WTC11 (cell line): ENCODE data around the gene CAMTA1. TPM values are rescaled to one million over a fixed set of nuclear protein-coding genes. Genes with fewer than 3 reads are reported as not detected.

Experiments
- ATAC-seq: fragments of 200-7000 bp; cut with Tn5 transposase; 2 replicates; pipeline ENCODE4 v1.10.0; 2021; ENCODE audit warnings: mild to moderate bottlenecking, moderate library complexity
- CTCF ChIA-PET: fragments of 300-600 bp; sonication (Branson Sonifier 250); formaldehyde crosslinking; loops from one replicate; lab custom pipeline; 2021; ENCODE audit warnings: antibody characterized with exemption; lab: Charles Lee
- POLR2A ChIA-PET: fragments of 350-600 bp; sonication (Branson Sonifier 250); formaldehyde crosslinking; loops from one replicate; lab custom pipeline; 2021; ENCODE audit warnings: antibody characterized with exemption; lab: Charles Lee
- DNase-seq: peaks from one replicate; pipeline ENCODE4 v3.0.0; 2021; ENCODE audit warnings: low spot score
- H3K27ac Mint-ChIP-seq: 2 replicates; pipeline ENCODE4 v1.8.0; 2021; ENCODE audit warnings: mixed read lengths
- H3K27me3 Mint-ChIP-seq: 2 replicates; pipeline ENCODE4 v1.8.0; 2021; ENCODE audit warnings: low read depth, mild to moderate bottlenecking, moderate library complexity, mixed read lengths
- H3K36me3 Mint-ChIP-seq: 2 replicates; pipeline ENCODE4 v1.8.0; 2021; ENCODE audit warnings: mixed read lengths
- H3K4me1 Mint-ChIP-seq: 2 replicates; pipeline ENCODE4 v1.8.0; 2022; ENCODE audit warnings: mixed read lengths
- H3K4me3 Mint-ChIP-seq: 2 replicates; pipeline ENCODE4 v1.8.0; 2021; ENCODE audit warnings: mild to moderate bottlenecking, moderate library complexity, mixed read lengths
- H3K9me3 Mint-ChIP-seq: 2 replicates; pipeline ENCODE4 v1.8.0; 2021; ENCODE audit warnings: mixed read lengths
- ATF3 ChIP-seq: sonication (generic); formaldehyde crosslinking; conservative IDR thresholded peaks from 2 replicates; pipeline ENCODE4 v1.8.1; 2022; ENCODE audit warnings: mild to moderate bottlenecking, missing genetic modification reagents
- CBFB ChIP-seq: sonication (generic); formaldehyde crosslinking; IDR thresholded peaks from 2 replicates; pipeline ENCODE4 v1.8.1; 2022; ENCODE audit warnings: mild to moderate bottlenecking, low read depth, missing genetic modification reagents
- ELF4 ChIP-seq: sonication (generic); formaldehyde crosslinking; IDR thresholded peaks from 2 replicates; pipeline ENCODE4 v1.8.1; 2022; ENCODE audit warnings: low read depth, mild to moderate bottlenecking, moderate library complexity, missing genetic modification reagents
- ERG ChIP-seq: fragments of 250-450 bp; sonication (Bioruptor Pico); IDR thresholded peaks from 2 replicates; pipeline ENCODE4 v1.8.0; 2021; ENCODE audit warnings: mild to moderate bottlenecking
- ESRRA ChIP-seq: sonication (generic); formaldehyde crosslinking; IDR thresholded peaks from 2 replicates; pipeline ENCODE4 v1.8.1; 2022; ENCODE audit warnings: mild to moderate bottlenecking, missing genetic modification reagents, borderline replicate concordance
- GTF2I ChIP-seq: fragments of 250-450 bp; sonication (Bioruptor Pico); conservative IDR thresholded peaks from 2 replicates; pipeline ENCODE4 v1.4.0; 2021; ENCODE audit warnings: mild to moderate bottlenecking
- MAX ChIP-seq: sonication (generic); formaldehyde crosslinking; IDR thresholded peaks from 2 replicates; pipeline ENCODE4 v1.8.0; 2022; ENCODE audit warnings: mild to moderate bottlenecking, missing genetic modification reagents
- MXD4 ChIP-seq: fragments of 250-450 bp; sonication (Bioruptor Pico); IDR thresholded peaks from 2 replicates; pipeline ENCODE4 v1.8.0; 2021; ENCODE audit warnings: mild to moderate bottlenecking, moderate library complexity, borderline replicate concordance
- NFATC4 ChIP-seq: fragments of 250-450 bp; sonication (Bioruptor Pico); IDR thresholded peaks from 2 replicates; pipeline ENCODE4 v1.9.0; 2021; ENCODE audit warnings: mild to moderate bottlenecking
- NFYB ChIP-seq: sonication (generic); formaldehyde crosslinking; conservative IDR thresholded peaks from 2 replicates; pipeline ENCODE4 v1.8.0; 2022; ENCODE audit warnings: low read depth, missing genetic modification reagents
- NR2C2 ChIP-seq: sonication (generic); formaldehyde crosslinking; IDR thresholded peaks from 2 replicates; pipeline ENCODE4 v1.8.0; 2022; ENCODE audit warnings: mild to moderate bottlenecking, missing genetic modification reagents
- RORB ChIP-seq: fragments of 250-450 bp; sonication (Bioruptor Pico); IDR thresholded peaks from 2 replicates; pipeline ENCODE4 v1.9.0; 2021; ENCODE audit warnings: mild to moderate bottlenecking
- TEAD4 ChIP-seq: sonication (generic); formaldehyde crosslinking; IDR thresholded peaks from 2 replicates; pipeline ENCODE4 v1.8.0; 2022; ENCODE audit warnings: mild to moderate bottlenecking, missing genetic modification reagents
- USF2 ChIP-seq: sonication (generic); formaldehyde crosslinking; IDR thresholded peaks from 2 replicates; pipeline ENCODE4 v1.8.1; 2023; ENCODE audit warnings: mild to moderate bottlenecking, missing genetic modification reagents, moderate library complexity
- ZBTB21 ChIP-seq: sonication (generic); formaldehyde crosslinking; IDR thresholded peaks from 2 replicates; pipeline ENCODE4 v1.8.1; 2023; ENCODE audit warnings: mild to moderate bottlenecking, missing genetic modification reagents, borderline replicate concordance
- ZNF138 ChIP-seq: sonication (generic); formaldehyde crosslinking; conservative IDR thresholded peaks from 2 replicates; pipeline ENCODE4 v1.8.1; 2022; ENCODE audit warnings: mild to moderate bottlenecking, moderate library complexity, missing genetic modification reagents
- ZNF232 ChIP-seq: sonication (generic); formaldehyde crosslinking; IDR thresholded peaks from 2 replicates; pipeline ENCODE4 v1.8.0; 2022; ENCODE audit warnings: mild to moderate bottlenecking, missing genetic modification reagents
- ZNF263 ChIP-seq: sonication (generic); formaldehyde crosslinking; IDR thresholded peaks from 2 replicates; pipeline ENCODE4 v1.8.1; 2022; ENCODE audit warnings: low read depth, mild to moderate bottlenecking, moderate library complexity, missing genetic modification reagents
- ZNF416 ChIP-seq: fragments of 250-450 bp; sonication (Bioruptor Pico); IDR thresholded peaks from 2 replicates; pipeline ENCODE4 v1.9.0; 2021; ENCODE audit warnings: mild to moderate bottlenecking, inconsistent platforms
- ZNF532 ChIP-seq: fragments of 250-450 bp; sonication (Bioruptor Pico); IDR thresholded peaks from 2 replicates; pipeline ENCODE4 v1.9.0; 2021; ENCODE audit warnings: mild to moderate bottlenecking, borderline replicate concordance
- total RNA-seq: library from RNA; stranded (reverse); gene quantifications from 3 replicates; pipeline ENCODE4 v1.2.3, GENCODE V29; 2021
- TF ChIP-seq, protein P1 (sequence below): sonication (generic); formaldehyde crosslinking; IDR thresholded peaks from 2 replicates; pipeline ENCODE4 v1.8.1; 2022; ENCODE audit warnings: low read depth, mild to moderate bottlenecking, moderate library complexity, missing genetic modification reagents, borderline replicate concordance
- TF ChIP-seq, protein P2 (sequence below): sonication (generic); formaldehyde crosslinking; IDR thresholded peaks from 2 replicates; pipeline ENCODE4 v1.8.0; 2023; ENCODE audit warnings: missing genetic modification reagents
- TF ChIP-seq, protein P3 (sequence below): sonication (generic); formaldehyde crosslinking; IDR thresholded peaks from 2 replicates; pipeline ENCODE4 v1.8.1; 2023; ENCODE audit warnings: mild to moderate bottlenecking, missing genetic modification reagents
- TF ChIP-seq, protein P4 (sequence below): fragments of 250-450 bp; sonication (Bioruptor Pico); IDR thresholded peaks from 2 replicates; pipeline ENCODE4 v1.9.0; 2021; ENCODE audit warnings: mild to moderate bottlenecking

The CAMTA1 gene
- total RNA-seq, 1 experiment from 2014 or later = 86.4 TPM

GRCh38 chr1:7485086-7485780 is 700.0 kb downstream of the CAMTA1 start (continued):
- TF ChIP-seq, protein P1, sequence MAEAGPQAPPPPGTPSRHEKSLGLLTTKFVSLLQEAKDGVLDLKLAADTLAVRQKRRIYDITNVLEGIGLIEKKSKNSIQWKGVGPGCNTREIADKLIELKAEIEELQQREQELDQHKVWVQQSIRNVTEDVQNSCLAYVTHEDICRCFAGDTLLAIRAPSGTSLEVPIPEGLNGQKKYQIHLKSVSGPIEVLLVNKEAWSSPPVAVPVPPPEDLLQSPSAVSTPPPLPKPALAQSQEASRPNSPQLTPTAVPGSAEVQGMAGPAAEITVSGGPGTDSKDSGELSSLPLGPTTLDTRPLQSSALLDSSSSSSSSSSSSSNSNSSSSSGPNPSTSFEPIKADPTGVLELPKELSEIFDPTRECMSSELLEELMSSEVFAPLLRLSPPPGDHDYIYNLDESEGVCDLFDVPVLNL (CRISPR knock-in tag) = no peak
- no peak for TF ChIP-seq ZNF416
- TF ChIP-seq TEAD4 (CRISPR knock-in tag) = no peak
- TF ChIP-seq ZNF138 (CRISPR knock-in tag) = no peak
- TF ChIP-seq RORB (CRISPR knock-in tag) = no peak
- no peak for TF ChIP-seq USF2 (CRISPR knock-in tag)

DNA sequence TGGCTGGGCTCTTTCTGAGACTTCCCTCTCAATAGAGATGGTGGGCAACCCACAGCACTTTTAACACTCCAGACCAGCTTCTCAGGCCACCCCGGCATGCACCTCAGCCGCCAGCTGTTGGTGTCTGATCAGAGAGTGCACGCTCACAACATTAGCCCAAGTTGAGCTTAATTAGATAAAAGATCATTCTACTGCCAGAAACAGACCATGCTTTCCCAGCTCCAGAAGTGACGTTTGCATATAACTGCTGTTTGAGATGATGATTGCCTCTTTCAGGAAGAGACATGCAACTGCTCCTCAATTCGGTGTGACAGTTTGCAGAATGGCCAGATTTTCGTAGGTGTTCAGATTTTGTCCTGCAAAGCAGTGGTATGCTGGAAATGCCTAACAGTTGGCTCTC is 700.6 kb downstream of the CAMTA1 start:
- DNase-seq (no peak), ATAC-seq (no peak)
- H3K9me3 Mint-ChIP-seq = no peaks in the 10 kb centered on the region
- no peak overlapping the region for H3K4me3 Mint-ChIP-seq
- ChIA-PET POLR2A (no interaction called here), CTCF (interaction anchor here (0.9 to 1.1 kb wide), 4 partner anchors 10 to 278 kb away, joined by 3 to 6 read pairs (median 3); no protein-coding TSS in a partner anchor)
- peaks cover 7% of the 10 kb centered on the region for H3K4me1 Mint-ChIP-seq
- no peak overlapping the region for H3K27ac Mint-ChIP-seq
- H3K27me3 Mint-ChIP-seq = no peaks in the 10 kb centered on the region
- no peaks in the 10 kb centered on the region for H3K36me3 Mint-ChIP-seq
- TF ChIP-seq NFATC4 (CRISPR knock-in tag) (no peak), ATF3 (CRISPR knock-in tag) (no peak), GTF2I (no peak), ZBTB21 (no peak), ZNF532 (CRISPR knock-in tag) (no peak), ELF4 (no peak), ZNF232 (no peak), ZNF263 (CRISPR knock-in tag) (no peak), NR2C2 (CRISPR knock-in tag) (no peak), ERG (no peak), MXD4 (no peak), ESRRA (no peak), MAX (CRISPR knock-in tag) (no peak), CBFB (CRISPR knock-in tag) (no peak), NFYB (CRISPR knock-in tag) (no peak)
- TF ChIP-seq, protein P2, sequence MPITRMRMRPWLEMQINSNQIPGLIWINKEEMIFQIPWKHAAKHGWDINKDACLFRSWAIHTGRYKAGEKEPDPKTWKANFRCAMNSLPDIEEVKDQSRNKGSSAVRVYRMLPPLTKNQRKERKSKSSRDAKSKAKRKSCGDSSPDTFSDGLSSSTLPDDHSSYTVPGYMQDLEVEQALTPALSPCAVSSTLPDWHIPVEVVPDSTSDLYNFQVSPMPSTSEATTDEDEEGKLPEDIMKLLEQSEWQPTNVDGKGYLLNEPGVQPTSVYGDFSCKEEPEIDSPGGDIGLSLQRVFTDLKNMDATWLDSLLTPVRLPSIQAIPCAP = no peak
- TF ChIP-seq, protein P3, sequence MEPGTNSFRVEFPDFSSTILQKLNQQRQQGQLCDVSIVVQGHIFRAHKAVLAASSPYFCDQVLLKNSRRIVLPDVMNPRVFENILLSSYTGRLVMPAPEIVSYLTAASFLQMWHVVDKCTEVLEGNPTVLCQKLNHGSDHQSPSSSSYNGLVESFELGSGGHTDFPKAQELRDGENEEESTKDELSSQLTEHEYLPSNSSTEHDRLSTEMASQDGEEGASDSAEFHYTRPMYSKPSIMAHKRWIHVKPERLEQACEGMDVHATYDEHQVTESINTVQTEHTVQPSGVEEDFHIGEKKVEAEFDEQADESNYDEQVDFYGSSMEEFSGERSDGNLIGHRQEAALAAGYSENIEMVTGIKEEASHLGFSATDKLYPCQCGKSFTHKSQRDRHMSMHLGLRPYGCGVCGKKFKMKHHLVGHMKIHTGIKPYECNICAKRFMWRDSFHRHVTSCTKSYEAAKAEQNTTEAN (CRISPR knock-in tag) = no peak
- TF ChIP-seq, protein P4, sequence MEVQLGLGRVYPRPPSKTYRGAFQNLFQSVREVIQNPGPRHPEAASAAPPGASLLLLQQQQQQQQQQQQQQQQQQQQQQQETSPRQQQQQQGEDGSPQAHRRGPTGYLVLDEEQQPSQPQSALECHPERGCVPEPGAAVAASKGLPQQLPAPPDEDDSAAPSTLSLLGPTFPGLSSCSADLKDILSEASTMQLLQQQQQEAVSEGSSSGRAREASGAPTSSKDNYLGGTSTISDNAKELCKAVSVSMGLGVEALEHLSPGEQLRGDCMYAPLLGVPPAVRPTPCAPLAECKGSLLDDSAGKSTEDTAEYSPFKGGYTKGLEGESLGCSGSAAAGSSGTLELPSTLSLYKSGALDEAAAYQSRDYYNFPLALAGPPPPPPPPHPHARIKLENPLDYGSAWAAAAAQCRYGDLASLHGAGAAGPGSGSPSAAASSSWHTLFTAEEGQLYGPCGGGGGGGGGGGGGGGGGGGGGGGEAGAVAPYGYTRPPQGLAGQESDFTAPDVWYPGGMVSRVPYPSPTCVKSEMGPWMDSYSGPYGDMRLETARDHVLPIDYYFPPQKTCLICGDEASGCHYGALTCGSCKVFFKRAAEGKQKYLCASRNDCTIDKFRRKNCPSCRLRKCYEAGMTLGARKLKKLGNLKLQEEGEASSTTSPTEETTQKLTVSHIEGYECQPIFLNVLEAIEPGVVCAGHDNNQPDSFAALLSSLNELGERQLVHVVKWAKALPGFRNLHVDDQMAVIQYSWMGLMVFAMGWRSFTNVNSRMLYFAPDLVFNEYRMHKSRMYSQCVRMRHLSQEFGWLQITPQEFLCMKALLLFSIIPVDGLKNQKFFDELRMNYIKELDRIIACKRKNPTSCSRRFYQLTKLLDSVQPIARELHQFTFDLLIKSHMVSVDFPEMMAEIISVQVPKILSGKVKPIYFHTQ = no peak
